Measurements from ENCODE around the gene EEFSEC.

DNA sequence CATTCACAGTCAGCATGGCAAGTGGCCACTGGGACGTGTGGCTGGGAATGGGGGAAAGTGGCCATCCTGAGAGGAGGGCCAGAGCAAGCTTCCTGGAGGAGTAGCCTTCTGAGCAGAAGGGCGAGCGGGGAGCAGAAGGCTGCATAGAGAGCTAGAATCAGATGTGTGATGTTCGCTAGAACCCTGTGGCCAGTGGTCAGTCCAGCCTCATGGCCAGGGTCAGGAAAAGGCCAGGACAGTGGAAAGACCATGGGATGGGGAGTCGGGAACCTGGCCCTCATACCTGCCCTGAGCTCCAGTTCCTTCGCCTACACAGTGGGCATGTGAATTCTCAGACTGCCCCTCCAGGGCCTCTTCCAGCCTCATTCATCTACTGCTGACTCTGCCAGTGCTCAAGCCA, 211.0 kb downstream of the EEFSEC start:
- TF ChIP-seq, protein P1, sequence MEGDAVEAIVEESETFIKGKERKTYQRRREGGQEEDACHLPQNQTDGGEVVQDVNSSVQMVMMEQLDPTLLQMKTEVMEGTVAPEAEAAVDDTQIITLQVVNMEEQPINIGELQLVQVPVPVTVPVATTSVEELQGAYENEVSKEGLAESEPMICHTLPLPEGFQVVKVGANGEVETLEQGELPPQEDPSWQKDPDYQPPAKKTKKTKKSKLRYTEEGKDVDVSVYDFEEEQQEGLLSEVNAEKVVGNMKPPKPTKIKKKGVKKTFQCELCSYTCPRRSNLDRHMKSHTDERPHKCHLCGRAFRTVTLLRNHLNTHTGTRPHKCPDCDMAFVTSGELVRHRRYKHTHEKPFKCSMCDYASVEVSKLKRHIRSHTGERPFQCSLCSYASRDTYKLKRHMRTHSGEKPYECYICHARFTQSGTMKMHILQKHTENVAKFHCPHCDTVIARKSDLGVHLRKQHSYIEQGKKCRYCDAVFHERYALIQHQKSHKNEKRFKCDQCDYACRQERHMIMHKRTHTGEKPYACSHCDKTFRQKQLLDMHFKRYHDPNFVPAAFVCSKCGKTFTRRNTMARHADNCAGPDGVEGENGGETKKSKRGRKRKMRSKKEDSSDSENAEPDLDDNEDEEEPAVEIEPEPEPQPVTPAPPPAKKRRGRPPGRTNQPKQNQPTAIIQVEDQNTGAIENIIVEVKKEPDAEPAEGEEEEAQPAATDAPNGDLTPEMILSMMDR (conservative IDR thresholded peaks at IDR 0.05; ENCODE audit: low read depth in 2 of 2) = no peak
- TF ChIP-seq POLR2AphosphoS5 (IDR thresholded peaks at IDR 0.05; ENCODE audit: low read depth) = no peak
- TF ChIP-seq EZH2 (IDR thresholded peaks at IDR 0.05; ENCODE audit: low read depth, unreplicated experiment) = no peak
- TF ChIP-seq, protein P2, sequence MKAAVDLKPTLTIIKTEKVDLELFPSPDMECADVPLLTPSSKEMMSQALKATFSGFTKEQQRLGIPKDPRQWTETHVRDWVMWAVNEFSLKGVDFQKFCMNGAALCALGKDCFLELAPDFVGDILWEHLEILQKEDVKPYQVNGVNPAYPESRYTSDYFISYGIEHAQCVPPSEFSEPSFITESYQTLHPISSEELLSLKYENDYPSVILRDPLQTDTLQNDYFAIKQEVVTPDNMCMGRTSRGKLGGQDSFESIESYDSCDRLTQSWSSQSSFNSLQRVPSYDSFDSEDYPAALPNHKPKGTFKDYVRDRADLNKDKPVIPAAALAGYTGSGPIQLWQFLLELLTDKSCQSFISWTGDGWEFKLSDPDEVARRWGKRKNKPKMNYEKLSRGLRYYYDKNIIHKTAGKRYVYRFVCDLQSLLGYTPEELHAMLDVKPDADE (IDR thresholded peaks at IDR 0.05) = no peak
- TF ChIP-seq EZH2phosphoT487 (IDR thresholded peaks at IDR 0.05; ENCODE audit: unreplicated experiment) = no peak
- TF ChIP-seq, protein P3, sequence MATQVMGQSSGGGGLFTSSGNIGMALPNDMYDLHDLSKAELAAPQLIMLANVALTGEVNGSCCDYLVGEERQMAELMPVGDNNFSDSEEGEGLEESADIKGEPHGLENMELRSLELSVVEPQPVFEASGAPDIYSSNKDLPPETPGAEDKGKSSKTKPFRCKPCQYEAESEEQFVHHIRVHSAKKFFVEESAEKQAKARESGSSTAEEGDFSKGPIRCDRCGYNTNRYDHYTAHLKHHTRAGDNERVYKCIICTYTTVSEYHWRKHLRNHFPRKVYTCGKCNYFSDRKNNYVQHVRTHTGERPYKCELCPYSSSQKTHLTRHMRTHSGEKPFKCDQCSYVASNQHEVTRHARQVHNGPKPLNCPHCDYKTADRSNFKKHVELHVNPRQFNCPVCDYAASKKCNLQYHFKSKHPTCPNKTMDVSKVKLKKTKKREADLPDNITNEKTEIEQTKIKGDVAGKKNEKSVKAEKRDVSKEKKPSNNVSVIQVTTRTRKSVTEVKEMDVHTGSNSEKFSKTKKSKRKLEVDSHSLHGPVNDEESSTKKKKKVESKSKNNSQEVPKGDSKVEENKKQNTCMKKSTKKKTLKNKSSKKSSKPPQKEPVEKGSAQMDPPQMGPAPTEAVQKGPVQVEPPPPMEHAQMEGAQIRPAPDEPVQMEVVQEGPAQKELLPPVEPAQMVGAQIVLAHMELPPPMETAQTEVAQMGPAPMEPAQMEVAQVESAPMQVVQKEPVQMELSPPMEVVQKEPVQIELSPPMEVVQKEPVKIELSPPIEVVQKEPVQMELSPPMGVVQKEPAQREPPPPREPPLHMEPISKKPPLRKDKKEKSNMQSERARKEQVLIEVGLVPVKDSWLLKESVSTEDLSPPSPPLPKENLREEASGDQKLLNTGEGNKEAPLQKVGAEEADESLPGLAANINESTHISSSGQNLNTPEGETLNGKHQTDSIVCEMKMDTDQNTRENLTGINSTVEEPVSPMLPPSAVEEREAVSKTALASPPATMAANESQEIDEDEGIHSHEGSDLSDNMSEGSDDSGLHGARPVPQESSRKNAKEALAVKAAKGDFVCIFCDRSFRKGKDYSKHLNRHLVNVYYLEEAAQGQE (IDR thresholded peaks at IDR 0.05; ENCODE audit: unreplicated experiment) = no peak
- no peak for TF ChIP-seq ZNF114 (CRISPR knock-in tag; IDR thresholded peaks at IDR 0.05)
